ENCODE results near the gene MBOAT1.

MBOAT1 gene

DNA sequence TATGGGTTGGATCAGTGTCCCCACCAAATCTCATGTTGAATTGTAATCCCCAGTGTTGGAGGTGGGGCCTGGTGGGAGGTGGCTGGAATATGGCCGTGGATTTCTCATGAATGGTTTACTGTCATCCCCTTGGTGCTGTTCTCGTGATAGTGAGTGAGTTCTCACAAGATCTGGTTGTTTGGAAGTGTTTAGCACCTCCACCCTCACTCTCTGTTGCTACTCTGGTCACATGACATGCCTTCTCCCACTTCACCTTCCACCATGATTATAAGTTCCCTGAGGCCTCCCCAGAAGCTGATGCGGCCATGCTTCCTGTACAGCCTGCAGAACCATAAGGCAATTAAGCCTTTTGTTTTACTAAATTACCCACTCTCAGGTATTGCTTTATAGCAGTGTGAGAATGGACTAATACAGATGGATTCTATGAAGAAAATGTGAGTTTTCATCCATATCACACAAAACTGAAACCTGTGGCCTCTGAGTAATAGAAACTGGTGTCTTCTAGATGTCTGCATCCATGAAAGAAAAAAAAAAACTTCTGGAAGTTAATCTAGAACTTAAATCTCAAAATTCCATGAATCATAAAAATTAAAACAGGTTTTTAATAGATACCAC is 39.3 kb downstream of the MBOAT1 start:
- peaks cover 31% of the 10 kb centered on the region for H3K4me1 Mint-ChIP-seq

DNA sequence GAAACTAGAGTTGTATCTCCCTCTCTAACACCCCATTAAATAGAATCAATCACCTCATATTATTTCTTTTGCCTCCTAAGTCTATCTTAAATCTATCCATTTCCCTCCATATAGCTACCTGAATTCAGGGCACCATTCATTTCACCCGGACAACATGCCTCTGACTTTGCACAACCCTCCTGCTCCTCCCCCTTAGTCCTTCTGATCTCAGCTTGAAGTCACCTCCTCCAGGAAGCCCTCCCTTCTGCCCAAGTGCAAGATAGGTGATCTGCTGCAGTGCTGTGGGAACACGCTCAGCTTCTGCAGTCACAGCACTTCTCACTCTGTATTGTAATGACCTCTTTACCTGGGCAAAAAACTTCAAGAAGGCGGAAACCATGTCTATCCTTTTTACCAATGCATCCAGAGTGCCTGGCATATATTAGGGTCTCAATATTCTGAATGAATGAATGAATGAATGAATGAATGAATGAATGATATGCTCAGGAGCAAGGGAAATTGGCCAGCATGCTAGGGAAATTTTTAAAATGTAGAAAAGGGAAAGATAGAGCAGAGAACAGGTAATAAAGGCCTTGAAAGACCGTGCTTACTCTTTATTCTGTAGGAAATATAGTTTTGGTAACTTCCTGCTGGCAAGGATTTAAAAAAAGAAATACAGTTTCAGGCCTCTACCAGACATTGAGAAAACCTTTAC is 41.7 kb downstream of the MBOAT1 start:
- Mint-ChIP-seq H3K9me3 (no peaks in the 10 kb centered on the region), H3K4me3 (no peak overlapping the region), H3K36me3 (peaks cover 11% of the 10 kb centered on the region), H3K27ac (no peak overlapping the region), H3K27me3 (no peaks in the 10 kb centered on the region), H3K4me1 (peaks cover 31% of the 10 kb centered on the region)

More for the DNA sequence above, 39.3 kb downstream of the MBOAT1 start:
- H3K27me3 Mint-ChIP-seq, result no peaks in the 10 kb centered on the region
- H3K4me3 Mint-ChIP-seq, result no peak overlapping the region
- H3K36me3 Mint-ChIP-seq, result no peaks in the 10 kb centered on the region
- no peaks in the 10 kb centered on the region for H3K9me3 Mint-ChIP-seq
- H3K27ac Mint-ChIP-seq, result no peak overlapping the region

DNA sequence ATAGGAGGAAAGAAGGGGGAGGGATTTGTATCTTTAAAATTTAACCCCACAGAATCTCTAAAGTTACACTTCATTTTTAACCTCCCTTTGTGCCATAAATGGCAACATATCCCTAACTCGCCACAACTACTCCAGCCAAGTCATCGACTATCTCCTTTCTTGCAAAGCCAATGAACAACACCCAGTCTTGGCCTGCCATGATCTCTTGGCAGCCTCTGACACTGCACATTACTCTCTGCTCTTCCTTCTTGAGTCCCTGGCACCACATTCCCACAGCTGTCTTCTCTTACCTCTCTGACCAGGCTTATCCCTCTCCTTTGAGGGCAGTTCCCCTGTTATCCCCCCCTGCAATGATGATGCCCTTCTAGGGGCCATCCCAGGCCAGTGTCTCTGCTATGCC is 42.5 kb downstream of the MBOAT1 start:
- Mint-ChIP-seq H3K4me1 (peaks cover 30% of the 10 kb centered on the region), H3K36me3 (peaks cover 11% of the 10 kb centered on the region), H3K9me3 (no peaks in the 10 kb centered on the region), H3K4me3 (no peak overlapping the region), H3K27me3 (no peaks in the 10 kb centered on the region), H3K27ac (no peak overlapping the region)

DNA sequence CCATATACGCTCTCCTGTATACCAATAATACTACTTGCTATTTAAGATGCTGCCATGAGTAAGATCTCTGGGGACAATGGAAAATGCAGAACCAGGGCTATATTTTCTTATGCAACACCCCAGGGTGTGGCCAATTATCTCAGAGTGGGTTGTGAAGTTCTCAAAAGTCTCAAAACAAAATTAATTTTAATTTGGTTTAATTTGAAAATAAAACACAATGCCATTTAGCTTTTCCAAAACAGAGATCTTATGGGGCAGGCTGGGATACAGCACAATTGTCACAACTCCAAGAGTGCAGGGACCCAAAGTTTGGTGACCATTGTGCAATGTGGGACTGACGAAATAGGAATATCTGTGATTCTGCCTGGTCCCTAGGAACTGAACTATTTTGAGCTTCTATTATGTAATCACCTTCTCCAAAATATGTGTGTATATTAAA is 43.1 kb downstream of the MBOAT1 start:
- peaks cover 11% of the 10 kb centered on the region for H3K36me3 Mint-ChIP-seq
- H3K4me3 Mint-ChIP-seq, result no peak overlapping the region
- no peaks in the 10 kb centered on the region for H3K27me3 Mint-ChIP-seq
- no peaks in the 10 kb centered on the region for H3K9me3 Mint-ChIP-seq
- no peak overlapping the region for H3K27ac Mint-ChIP-seq
- peaks cover 24% of the 10 kb centered on the region for H3K4me1 Mint-ChIP-seq

DNA sequence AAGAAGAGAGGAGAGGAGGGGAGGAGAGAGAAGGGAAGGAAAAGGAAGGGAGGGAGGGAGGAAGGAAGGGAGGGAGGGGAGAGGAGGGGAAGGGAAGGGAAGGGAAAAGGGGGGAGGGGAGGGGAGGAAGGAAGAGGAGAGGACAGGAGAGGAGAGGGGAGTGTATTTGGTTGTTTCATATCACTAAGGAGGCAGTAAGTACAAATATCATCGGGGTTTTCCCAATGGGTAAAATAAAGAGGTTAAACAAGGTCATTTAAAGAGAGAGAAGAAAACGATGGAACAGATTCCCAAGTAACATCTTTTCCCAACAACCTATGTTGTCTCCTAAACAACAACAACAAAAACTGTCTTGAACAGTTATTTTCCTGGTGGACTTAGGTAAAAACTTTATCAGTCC is 43.6 kb downstream of the MBOAT1 start:
- Mint-ChIP-seq H3K4me3 (no peak overlapping the region), H3K27ac (no peak overlapping the region), H3K4me1 (peaks cover 19% of the 10 kb centered on the region), H3K9me3 (no peaks in the 10 kb centered on the region), H3K36me3 (peaks cover 11% of the 10 kb centered on the region), H3K27me3 (no peaks in the 10 kb centered on the region)

DNA sequence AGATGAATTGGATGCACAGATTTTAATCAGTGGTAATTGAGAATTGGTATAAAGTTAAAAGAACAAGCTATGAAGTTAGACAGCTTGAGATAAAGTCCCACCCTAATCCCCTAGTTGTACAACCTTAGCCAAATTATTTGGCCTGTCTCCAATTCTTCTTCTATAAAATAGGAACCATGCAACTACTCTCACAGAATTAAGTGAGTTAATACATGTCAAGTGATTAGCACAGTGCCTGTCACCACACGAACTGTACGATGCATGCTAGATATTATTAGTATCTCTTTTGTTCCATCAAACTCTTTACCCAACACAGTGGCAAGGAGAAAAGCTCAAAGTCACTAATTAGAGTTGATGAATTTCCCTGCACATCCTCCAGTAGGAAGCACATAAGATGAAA is 44.7 kb downstream of the MBOAT1 start:
- H3K27me3 Mint-ChIP-seq, result no peaks in the 10 kb centered on the region
- peaks cover 8% of the 10 kb centered on the region for H3K4me1 Mint-ChIP-seq
- no peak overlapping the region for H3K4me3 Mint-ChIP-seq
- H3K9me3 Mint-ChIP-seq, result no peaks in the 10 kb centered on the region
- H3K27ac Mint-ChIP-seq, result no peak overlapping the region
- peaks cover 11% of the 10 kb centered on the region for H3K36me3 Mint-ChIP-seq

DNA sequence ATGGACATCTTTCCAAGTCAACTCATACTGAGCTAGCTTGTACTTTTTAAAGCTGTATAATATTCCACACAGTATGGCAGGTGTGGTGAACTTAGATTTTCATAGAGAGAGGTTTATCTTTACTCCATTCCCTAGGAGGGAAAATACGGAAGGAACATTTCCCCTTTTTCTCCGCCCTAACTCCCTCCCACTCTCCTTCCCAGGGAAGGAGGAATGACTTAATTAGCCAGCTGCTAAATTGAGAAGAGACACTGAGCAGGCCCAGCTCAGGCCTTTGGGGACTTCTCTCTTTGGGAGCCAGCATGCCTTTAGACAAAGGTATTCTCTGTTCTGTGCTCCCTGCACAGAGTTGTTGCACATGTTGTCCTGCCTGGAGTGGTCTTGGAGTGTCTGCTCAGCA is 46.1 kb downstream of the MBOAT1 start:
- H3K4me3 Mint-ChIP-seq, result no peak overlapping the region
- peak overlapping the region; percentile 8 for H3K27ac Mint-ChIP-seq
- peaks cover 8% of the 10 kb centered on the region for H3K4me1 Mint-ChIP-seq
- no peaks in the 10 kb centered on the region for H3K9me3 Mint-ChIP-seq
- no peaks in the 10 kb centered on the region for H3K27me3 Mint-ChIP-seq
- peaks cover 11% of the 10 kb centered on the region for H3K36me3 Mint-ChIP-seq

DNA sequence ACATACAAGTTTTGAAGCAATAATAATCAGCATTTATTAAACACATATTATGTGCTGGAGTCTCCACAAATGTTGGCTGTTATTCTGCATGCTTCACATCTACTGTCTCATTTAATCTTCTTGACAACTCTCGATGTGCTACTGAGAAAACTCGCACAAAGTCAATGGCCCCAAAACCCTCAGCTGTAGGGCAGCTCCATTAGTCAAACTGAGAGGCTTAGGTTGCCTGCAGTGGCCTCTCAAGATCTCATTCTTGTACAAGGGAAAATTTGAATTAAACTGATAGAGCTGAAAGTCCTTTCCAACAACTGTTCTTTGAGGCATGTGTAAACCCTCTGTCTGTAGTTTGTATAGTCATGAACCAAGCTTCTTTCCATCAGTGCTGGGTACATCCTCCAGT is 49.8 kb downstream of the MBOAT1 start:
- no peaks in the 10 kb centered on the region for H3K9me3 Mint-ChIP-seq
- no peak overlapping the region for H3K4me3 Mint-ChIP-seq
- no peak overlapping the region for H3K27ac Mint-ChIP-seq
- peaks cover 14% of the 10 kb centered on the region for H3K36me3 Mint-ChIP-seq
- no peaks in the 10 kb centered on the region for H3K4me1 Mint-ChIP-seq
- H3K27me3 Mint-ChIP-seq, result no peaks in the 10 kb centered on the region

DNA sequence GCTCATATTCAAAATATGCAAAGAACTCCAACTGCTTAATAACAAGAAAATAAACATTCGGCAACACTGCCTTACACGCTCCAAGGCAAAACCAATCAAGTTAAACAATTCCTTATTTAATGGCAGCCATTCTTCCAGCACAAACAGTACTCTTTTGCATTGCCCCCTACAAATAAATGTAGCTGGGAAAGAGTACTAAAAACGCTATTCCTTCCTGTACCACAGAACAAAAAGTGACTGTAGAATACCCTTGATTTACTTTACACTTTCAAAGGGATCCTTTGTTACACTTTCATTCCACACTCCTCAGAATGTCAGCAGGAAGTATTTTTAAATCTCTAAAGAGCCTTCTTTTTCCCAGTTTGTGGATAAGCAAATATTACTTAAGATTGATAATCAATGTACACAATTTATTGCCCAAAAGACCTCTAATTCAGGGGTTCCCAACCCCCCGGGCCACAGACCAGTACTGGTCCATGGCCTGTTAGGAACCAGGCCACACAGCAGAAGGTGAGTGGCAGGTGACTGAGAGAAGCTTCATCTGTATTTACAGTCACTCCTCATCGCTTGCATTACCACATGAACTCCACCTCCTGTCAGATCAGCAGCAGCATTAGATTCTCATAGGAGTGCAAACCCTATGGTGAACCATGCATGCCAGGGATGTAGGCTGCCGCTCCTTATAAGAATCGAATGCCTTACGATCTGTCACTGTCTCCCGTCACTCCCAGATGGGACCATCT is 51.6 kb downstream of the MBOAT1 start:
- no peak overlapping the region for H3K27ac Mint-ChIP-seq
- peaks cover 4% of the 10 kb centered on the region for H3K36me3 Mint-ChIP-seq
- no peaks in the 10 kb centered on the region for H3K27me3 Mint-ChIP-seq
- no peaks in the 10 kb centered on the region for H3K4me1 Mint-ChIP-seq
- H3K9me3 Mint-ChIP-seq, result no peaks in the 10 kb centered on the region
- no peak overlapping the region for H3K4me3 Mint-ChIP-seq

DNA sequence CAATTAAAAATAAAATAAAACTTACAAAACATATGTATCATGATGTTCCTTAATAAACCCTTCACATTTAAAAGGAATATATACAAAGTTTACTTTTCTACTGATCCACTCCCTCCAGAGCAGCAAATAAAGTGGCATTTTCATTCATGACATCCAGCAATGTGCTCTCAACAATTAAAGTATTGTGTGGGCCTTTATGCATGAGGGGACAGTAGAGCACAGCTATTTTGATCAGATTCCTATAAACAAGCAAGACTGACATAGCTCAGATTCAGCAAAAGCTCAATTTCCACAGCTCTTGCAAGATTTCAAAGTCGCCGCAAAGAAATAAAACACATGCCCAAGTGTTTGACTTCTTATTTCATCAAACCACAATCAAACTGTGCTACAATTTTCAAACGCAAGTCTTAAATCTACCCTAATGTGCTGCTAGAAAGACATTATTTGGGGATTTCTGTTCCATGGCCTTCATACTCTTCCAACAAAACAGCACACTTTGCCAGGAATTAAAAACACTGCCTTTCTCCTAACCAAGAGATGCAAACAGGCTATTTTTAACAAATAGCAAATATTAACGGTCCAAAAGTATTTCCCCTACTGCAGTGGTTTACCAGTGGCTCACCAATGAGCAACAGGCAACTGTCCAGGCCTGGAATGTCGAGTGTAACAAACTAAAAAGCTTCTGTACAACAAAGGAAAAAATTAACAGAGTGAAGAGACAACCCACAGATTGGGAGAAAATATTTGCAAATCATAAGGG is 52.3 kb downstream of the MBOAT1 start:
- Mint-ChIP-seq H3K27ac (no peak overlapping the region), H3K36me3 (peaks cover 4% of the 10 kb centered on the region), H3K4me3 (no peak overlapping the region), H3K4me1 (no peaks in the 10 kb centered on the region), H3K9me3 (no peaks in the 10 kb centered on the region), H3K27me3 (no peaks in the 10 kb centered on the region)

DNA sequence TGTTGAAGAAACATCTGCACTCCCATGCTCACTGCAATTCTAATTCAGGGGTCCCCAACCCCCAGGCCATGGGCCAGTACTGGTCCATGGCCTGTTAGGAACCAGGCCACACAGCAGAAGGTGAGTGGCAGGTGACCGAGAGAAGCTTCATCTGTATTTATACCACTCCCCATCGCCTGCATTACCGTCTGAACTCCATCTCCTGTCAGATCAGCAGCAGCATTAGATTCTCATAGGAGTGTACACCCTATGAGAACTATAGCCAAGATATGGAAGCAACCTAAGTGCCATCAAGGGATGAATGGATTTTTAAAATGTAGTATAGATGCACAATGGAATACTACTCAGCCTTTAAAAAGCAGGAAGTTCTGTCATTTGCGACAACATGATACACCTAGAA is 53.2 kb downstream of the MBOAT1 start:
- Mint-ChIP-seq H3K27me3 (no peaks in the 10 kb centered on the region), H3K4me1 (no peaks in the 10 kb centered on the region), H3K4me3 (no peak overlapping the region), H3K36me3 (peaks cover 4% of the 10 kb centered on the region), H3K27ac (no peak overlapping the region), H3K9me3 (no peaks in the 10 kb centered on the region)

DNA sequence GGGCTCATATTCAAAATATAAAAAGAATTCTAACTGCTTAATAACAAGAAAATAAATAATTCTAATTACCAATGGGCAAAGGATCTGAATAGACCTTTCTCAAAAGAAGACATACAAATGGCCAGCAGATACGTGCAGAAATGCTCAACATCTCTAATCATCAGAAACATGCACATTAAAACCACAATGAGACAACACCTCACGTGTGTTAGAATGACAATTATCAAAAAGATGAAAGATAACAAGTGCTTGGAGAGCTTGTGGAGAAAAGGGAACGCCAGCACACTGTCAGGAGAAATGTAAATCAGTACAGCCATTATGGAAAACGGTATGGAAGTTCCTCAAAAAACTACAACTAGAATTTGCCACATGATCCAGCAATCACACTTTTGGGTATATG is 53.6 kb downstream of the MBOAT1 start:
- peaks cover 4% of the 10 kb centered on the region for H3K36me3 Mint-ChIP-seq
- H3K4me3 Mint-ChIP-seq, result no peak overlapping the region
- H3K4me1 Mint-ChIP-seq, result no peaks in the 10 kb centered on the region
- no peak overlapping the region for H3K27ac Mint-ChIP-seq
- no peaks in the 10 kb centered on the region for H3K27me3 Mint-ChIP-seq
- H3K9me3 Mint-ChIP-seq, result no peaks in the 10 kb centered on the region

DNA sequence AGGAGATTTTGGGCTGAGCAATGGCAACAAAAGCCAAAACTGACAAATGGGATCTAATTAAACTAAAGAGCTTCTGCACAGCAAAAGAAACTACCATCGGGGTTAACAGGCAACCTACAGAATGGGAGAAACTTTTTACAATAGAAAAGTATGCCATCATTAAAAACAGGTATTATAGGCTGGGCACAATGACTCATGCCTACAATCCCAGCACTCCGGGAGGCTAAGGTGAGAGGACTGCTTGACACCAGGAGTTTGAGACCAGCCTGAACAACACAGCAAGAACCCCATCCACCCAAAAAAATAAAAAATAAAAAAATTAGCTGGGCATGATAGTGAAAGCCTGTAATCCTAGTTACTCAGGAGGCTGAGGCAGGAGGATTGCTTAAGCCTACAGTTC is 55.4 kb downstream of the MBOAT1 start:
- Mint-ChIP-seq H3K27ac (no peak overlapping the region), H3K4me1 (no peaks in the 10 kb centered on the region), H3K4me3 (no peak overlapping the region), H3K36me3 (peaks cover 4% of the 10 kb centered on the region), H3K27me3 (no peaks in the 10 kb centered on the region), H3K9me3 (no peaks in the 10 kb centered on the region)

DNA sequence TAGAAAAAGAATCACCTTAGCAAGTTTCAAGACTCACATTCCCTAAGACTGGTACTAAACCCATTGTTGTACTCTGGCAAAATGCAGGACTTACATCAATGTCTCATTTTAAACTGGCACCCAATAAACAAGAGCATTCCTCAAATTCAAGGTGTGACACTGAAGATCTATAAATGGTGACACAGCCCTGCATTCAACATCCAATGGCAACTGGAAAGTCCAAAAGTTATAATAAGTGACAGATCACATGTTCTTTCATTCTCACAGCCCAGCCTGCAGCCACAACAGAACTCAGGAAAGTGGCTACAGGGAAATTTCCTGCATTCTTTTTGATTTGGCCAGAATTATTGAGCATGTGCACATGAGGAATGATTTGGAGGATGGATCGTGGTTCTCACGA is 57.5 kb downstream of the MBOAT1 start:
- Mint-ChIP-seq H3K36me3 (peaks cover 10% of the 10 kb centered on the region), H3K9me3 (no peaks in the 10 kb centered on the region), H3K27ac (no peak overlapping the region), H3K4me3 (no peak overlapping the region), H3K4me1 (no peaks in the 10 kb centered on the region), H3K27me3 (no peaks in the 10 kb centered on the region)

DNA sequence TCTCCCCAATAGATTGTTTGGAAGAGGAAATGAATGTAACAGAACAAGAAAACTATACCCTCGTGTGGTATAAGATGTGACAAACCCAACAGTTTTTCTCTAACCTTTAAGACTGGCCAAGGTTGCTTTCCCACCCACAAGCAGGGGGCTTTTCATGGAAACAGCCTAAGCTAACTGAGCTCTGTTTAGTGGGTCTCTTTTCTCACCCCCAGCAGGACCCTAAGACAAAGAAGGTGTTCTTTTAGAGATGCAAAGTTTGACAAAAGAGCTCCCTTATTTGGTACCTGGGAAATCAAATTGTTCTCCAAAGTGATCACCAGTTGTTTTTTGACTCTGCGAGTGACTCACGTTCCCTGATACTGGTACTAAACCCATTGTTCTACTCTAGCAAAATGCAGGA is 59.1 kb downstream of the MBOAT1 start:
- no peaks in the 10 kb centered on the region for H3K27me3 Mint-ChIP-seq
- no peaks in the 10 kb centered on the region for H3K9me3 Mint-ChIP-seq
- peaks cover 10% of the 10 kb centered on the region for H3K36me3 Mint-ChIP-seq
- no peak overlapping the region for H3K4me3 Mint-ChIP-seq
- H3K4me1 Mint-ChIP-seq, result no peaks in the 10 kb centered on the region
- no peak overlapping the region for H3K27ac Mint-ChIP-seq

DNA sequence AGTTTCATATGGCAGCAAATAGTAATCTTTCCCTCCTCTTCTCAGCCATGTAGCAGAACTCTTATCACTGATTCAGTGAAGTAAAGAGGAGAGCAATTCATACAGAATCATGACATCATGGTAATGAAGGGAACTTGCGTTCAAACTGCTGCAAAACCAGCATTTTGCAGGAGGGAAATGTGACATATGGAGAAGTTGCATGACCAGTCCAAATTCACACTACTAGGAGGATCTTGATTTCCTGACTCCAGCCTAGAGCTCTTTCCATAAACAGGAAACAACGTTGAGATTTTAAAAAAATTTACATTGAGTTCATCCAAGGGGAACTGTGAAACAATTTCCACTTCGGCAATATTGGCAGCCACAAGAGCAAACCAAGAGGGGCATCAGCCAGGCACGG is 63.8 kb downstream of the MBOAT1 start:
- H3K27me3 Mint-ChIP-seq, result no peaks in the 10 kb centered on the region
- no peak overlapping the region for H3K27ac Mint-ChIP-seq
- H3K4me1 Mint-ChIP-seq, result no peaks in the 10 kb centered on the region
- no peak overlapping the region for H3K4me3 Mint-ChIP-seq
- H3K36me3 Mint-ChIP-seq, result peaks cover 15% of the 10 kb centered on the region
- no peaks in the 10 kb centered on the region for H3K9me3 Mint-ChIP-seq
